Mesenchymal stem cell (in vitro differentiated cells and primary cell): ENCODE measurements around the gene F8A1. TPM values are rescaled to one million over a fixed set of nuclear protein-coding genes. Genes with fewer than 3 reads are reported as not detected.

Experiments
- small RNA-seq: library from polyadenylated mRNA; stranded (forward); fragments of <200 nt; extraction: miRNeasy Mini kit (QIAGEN cat#:217004); gene quantifications from one replicate; pipeline ENCODE3, GENCODE V24; 2013; ENCODE audit warnings: low read depth

Gene F8A1

Small RNA genes lying within 50 kb of the gene (small RNA-seq; reads per million reads assigned to genes)
- gene MIR1184-1, result not detected
